Fibroblast of the conjunctiva (primary cell): Measurements from ENCODE around the gene GABRB1.
"Not testable (repeated sequence)": the region's sequence is repeated elsewhere in the genome, so short reads cannot be mapped to it uniquely, and the experiment has no call there.

Experiments used
- DNase-seq: peaks from one replicate; pipeline ENCODE4 v3.0.0-alpha.2; 2010; ENCODE audit warnings: low read depth

GABRB1 gene

GRCh38 chr4:47309165-47309564 lies 277.8 kb downstream of the GABRB1 start:
- DNase-seq: no peak

GRCh38 chr4:47312170-47312569 lies 280.8 kb downstream of the GABRB1 start:
- DNase-seq: no peak

- DNase-seq: no peak
Measured at GRCh38 chr4:47313384-47313783, 282.0 kb downstream of the GABRB1 start.

GRCh38 chr4:47315346-47315745 lies 284.0 kb downstream of the GABRB1 start:
- peak; percentile 1 for DNase-seq

- DNase-seq: no peak
Measured at GRCh38 chr4:47326025-47326424, 294.7 kb downstream of the GABRB1 start.

GRCh38 chr4:47330866-47331265 lies 299.5 kb downstream of the GABRB1 start:
- DNase-seq: no peak

- DNase-seq: no peak
Measured at GRCh38 chr4:47334652-47335051, 303.3 kb downstream of the GABRB1 start.

GRCh38 chr4:47337893-47338292 lies 306.5 kb downstream of the GABRB1 start:
- DNase-seq: no peak

- no peak for DNase-seq
Measured at GRCh38 chr4:47340914-47341313, 309.5 kb downstream of the GABRB1 start.

GRCh38 chr4:47342796-47343195 lies 311.4 kb downstream of the GABRB1 start:
- DNase-seq: no peak

- DNase-seq: no peak
Measured at GRCh38 chr4:47349326-47349725, 318.0 kb downstream of the GABRB1 start.

- DNase-seq: no peak
Measured at GRCh38 chr4:47355568-47355967, 324.2 kb downstream of the GABRB1 start.

GRCh38 chr4:47359891-47360290 lies 328.5 kb downstream of the GABRB1 start:
- DNase-seq: no peak

GRCh38 chr4:47367761-47368160 lies 336.4 kb downstream of the GABRB1 start:
- no peak for DNase-seq

GRCh38 chr4:47368211-47368610 lies 336.8 kb downstream of the GABRB1 start:
- DNase-seq: no peak

- DNase-seq: no peak
Measured at GRCh38 chr4:47372561-47372960, 341.2 kb downstream of the GABRB1 start.

- no peak for DNase-seq
Measured at GRCh38 chr4:47373174-47373573, 341.8 kb downstream of the GABRB1 start.

GRCh38 chr4:47373709-47374108 lies 342.3 kb downstream of the GABRB1 start:
- DNase-seq: no peak

GRCh38 chr4:47374477-47374876 lies 343.1 kb downstream of the GABRB1 start:
- no peak for DNase-seq

- DNase-seq: not testable (repeated sequence)
Measured at GRCh38 chr4:47378021-47378530, 346.7 kb downstream of the GABRB1 start.

- no peak for DNase-seq
Measured at GRCh38 chr4:47381172-47381571, 349.8 kb downstream of the GABRB1 start.

- no peak for DNase-seq
Measured at GRCh38 chr4:47382846-47383360, 351.5 kb downstream of the GABRB1 start.

- peak; percentile 13 for DNase-seq
Measured at GRCh38 chr4:47383829-47384427, 352.6 kb downstream of the GABRB1 start.

GRCh38 chr4:47386146-47386545 lies 354.8 kb downstream of the GABRB1 start:
- DNase-seq: no peak
